Heart right ventricle (tissue), 16 donors: Measurements from ENCODE around the gene NDUFS6. TPM values are rescaled to one million over a fixed set of nuclear protein-coding genes. Genes with fewer than 3 reads are reported as not detected.
A peak's percentile ranks its signal among the peaks of the same experiment; 100 is the strongest.

Experiments
- ATAC-seq, 8 donors: fragments of 200-7000 bp; cut with Tn5 transposase; one replicate each; pipeline ENCODE4 v1.9.1; 2020; ENCODE audit warnings: mild to moderate bottlenecking in 8 of 8, moderate library complexity in 8 of 8, moderate number of reproducible peaks in 1 of 8
- DNase-seq, 2 donors: peaks; one replicate each; pipeline ENCODE4 v3.0.0-alpha.2; 2020
- H3K27ac ChIP-seq, 10 donors: fragments of 200-600 bp; sonication (generic) in 2 of 10; one replicate each; pipeline versions ENCODE4 v1.5.0 to v1.8.0; 2020 to 2022; ENCODE audit warnings: mild to moderate bottlenecking in 3 of 10
- H3K27me3 ChIP-seq, 7 donors: fragments of 200-600 bp; one replicate each; pipeline ENCODE4 v1.8.0; 2021 to 2022; ENCODE audit warnings: mild to moderate bottlenecking in 2 of 7
- H3K36me3 ChIP-seq, 9 donors: fragments of 200-600 bp; sonication (generic) in 1 of 9; one replicate each; pipeline versions ENCODE4 v1.5.0 to v1.8.0; 2020 to 2022; ENCODE audit warnings: mild to moderate bottlenecking in 2 of 9
- H3K4me1 ChIP-seq, 9 donors: fragments of 200-600 bp; sonication (generic) in 1 of 9; one replicate each; pipeline versions ENCODE4 v1.5.0 to v1.8.0; 2020 to 2022; ENCODE audit warnings: mild to moderate bottlenecking in 4 of 9
- H3K4me3 ChIP-seq, 10 donors: fragments of 200-600 bp; sonication (generic) in 2 of 10; one replicate each; pipeline versions ENCODE4 v1.5.0 to v1.8.0; 2020 to 2022; ENCODE audit warnings: mild to moderate bottlenecking in 7 of 10, moderate library complexity in 2 of 10
- H3K9me3 ChIP-seq, 11 donors: fragments of 200-600 bp in 10 of 11; sonication (generic) in 2 of 11; one replicate each; pipeline versions ENCODE4 v1.5.0 to v1.8.0; 2013 to 2022; ENCODE audit warnings: mild to moderate bottlenecking in 2 of 11, control low read depth in 1 of 11, moderate library complexity in 1 of 11
- CTCF ChIP-seq, 9 donors: fragments of 200-600 bp; sonication (generic) in 2 of 9; IDR thresholded peaks; one replicate each; pipeline versions ENCODE4 v1.5.0 to v1.8.0; 2021 to 2022; ENCODE audit warnings: antibody characterized with exemption in 9 of 9, mild to moderate bottlenecking in 5 of 9, moderate library complexity in 1 of 9
- WGBS, 2 donors: extraction: QIAGEN DNeasy Blood & Tissue Kit; methylation state at CpG; one replicate each; pipeline ENCODE4 v1.1.7; 2013; ENCODE audit warnings: inconsistent platforms in 1 of 2; 5-methylcytosine and 5-hydroxymethylcytosine counted together
- intact Hi-C, 10 donors: fragments of 100-400 bp; cut with DNase I; formaldehyde crosslinking; loops; one replicate each; pipeline versions ENCODE4 v1.11.1 to v1.14.2; 2022
- polyA plus RNA-seq, 2 donors: library from polyadenylated mRNA; stranded (reverse); fragments of 200-250 nt; gene quantifications; one replicate each; pipeline ENCODE4 v1.2.3, GENCODE V29; 2013
- total RNA-seq, 10 donors: library from RNA; stranded (reverse); fragmentation: NEBNext Ultra II Directional in 3 of 10; extraction: Animal tissue kit (Norgen Biotek cat#: 25700) in 3 of 10; gene quantifications; one replicate each; pipeline versions ENCODE4 v1.2.1 to v1.2.4, GENCODE V29; 2021 to 2023
- donor health status: Arrhythmogenic right ventricular cardiomyopathy.
- donor health status: ischemic (EF 13 %, LVEDD 7.1; RV severe dilation, severe dysfunction).
- donor health status: healthy with polysubstance abuse.
- donor health status: DM: no; HTN: yes; CAD: no.
- donor health status: DM: no; HTN: no; CAD: no.
- donor health status: ischemic (EF 25% LVEDD 6.9; RV normal size, moderate dysfunction).
- donor health status: ischemic (EF 25% LVEDD 5.7; RV mildly dilated, moderate dysfunction).
- donor health status: healthy.
- donor health status: DM: yes; HTN: yes; CAD: no.
- donor health status: Ischemic cardiomyopathy.
- donor health status: ischemic (EF 35%, LVEDD 5.7; RV mildly dilated, moderate dysfunction).
- donor health status: nonischemic (EF 11% LVEDD 7.7; RV severe dilation, severe dysfunction).
- donor health status: DM: yes; HTN: yes; CAD: no.
- donor health status: PGD.
- donor health status: ischemic (EF 29% LVEDD 5.4; RV normal size, mild dysfunction).
- donor health status: nonischemic (EF 23%, LVEDD 6.1; RV moderate dilation, normal function).

NDUFS6 gene
- total and polyA plus RNA-seq, 12 donors = 60.2 to 198 (median 87.9) TPM

- Histone ChIP-seq H3K36me3 (no peaks in the 10 kb centered on the region), H3K4me3 (no peak overlapping the region), H3K9me3 (no peaks in the 10 kb centered on the region), H3K27ac (no peak overlapping the region), H3K4me1 (no peaks in the 10 kb centered on the region), H3K27me3 (peaks cover 0 to 81% (median 50%) of the 10 kb centered on the region in 7 donors)
- TF ChIP-seq CTCF (IDR thresholded peaks at IDR 0.05) = no peak
- ATAC-seq = no peak
- intact Hi-C loops = no loop called here
- no peak for DNase-seq
- 72 to 82% methylated on average over 8 of the region's 8 CpGs for WGBS, 2 donors
Measured at GRCh38 chr5:1853531-1853930, 52.3 kb downstream of the NDUFS6 start.

DNA sequence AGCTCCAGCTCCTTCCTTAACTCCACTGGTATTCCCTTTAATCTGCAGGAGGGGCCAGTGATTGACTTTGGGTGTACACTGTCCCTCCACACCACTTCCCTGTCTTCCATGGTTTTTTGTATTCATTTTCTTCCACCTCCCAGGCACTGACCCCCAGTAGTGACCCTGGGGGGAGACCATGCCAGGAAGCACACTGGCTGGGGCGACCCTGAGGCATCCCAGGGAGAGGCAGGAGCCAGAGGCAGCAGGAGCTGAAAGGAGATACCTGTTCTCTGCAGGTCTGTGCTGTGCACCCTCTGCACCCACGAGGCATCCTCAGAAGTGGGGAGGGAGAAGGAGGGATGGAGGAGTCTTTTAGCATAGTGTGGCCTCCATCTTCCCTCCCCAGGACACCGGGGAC, 53.9 kb downstream of the NDUFS6 start:
- no peak for TF ChIP-seq CTCF (IDR thresholded peaks at IDR 0.05)

DNA sequence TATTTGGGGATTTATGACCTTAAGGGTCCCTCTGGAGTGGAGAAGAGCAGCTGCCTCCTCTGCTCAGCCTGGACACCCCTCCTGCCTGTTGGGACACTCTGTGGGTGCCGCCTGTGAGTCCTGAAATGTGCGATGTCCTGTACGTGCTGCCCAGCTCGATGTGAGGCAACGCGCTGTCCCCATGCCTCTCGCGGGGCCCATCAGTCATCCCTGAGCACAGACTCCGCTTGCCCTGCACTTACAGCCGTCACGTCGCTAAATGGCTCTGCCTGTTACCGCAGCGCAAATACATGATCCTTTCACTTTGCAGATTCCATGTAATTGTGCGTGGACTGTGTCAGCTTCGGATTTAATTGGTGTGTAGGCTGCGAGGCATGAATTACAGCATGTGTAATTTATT, 54.4 kb downstream of the NDUFS6 start:
- WGBS, 2 donors = 83 to 90% methylated on average over 17 of the region's 17 CpGs
- no peak for TF ChIP-seq CTCF (IDR thresholded peaks at IDR 0.05)
- ATAC-seq = no peak
- Histone ChIP-seq H3K4me1 (peaks cover 0 to 3% (median under 1%) of the 10 kb centered on the region in 9 donors), H3K9me3 (no peaks in the 10 kb centered on the region), H3K27me3 (peaks cover 0 to 61% (median 44%) of the 10 kb centered on the region in 7 donors), H3K27ac (no peak overlapping the region), H3K4me3 (no peak overlapping the region), H3K36me3 (no peaks in the 10 kb centered on the region)
- DNase-seq = no peak
- intact Hi-C loops = no loop called here

More for the DNA sequence above, 53.9 kb downstream of the NDUFS6 start:
- ATAC-seq (no peak), DNase-seq (no peak)
- Histone ChIP-seq H3K4me3 (no peak overlapping the region), H3K36me3 (no peaks in the 10 kb centered on the region), H3K27ac (no peak overlapping the region), H3K4me1 (no peaks in the 10 kb centered on the region), H3K27me3 (peaks cover 0 to 67% (median 46%) of the 10 kb centered on the region in 7 donors), H3K9me3 (no peaks in the 10 kb centered on the region)
- intact Hi-C loops = no loop called here
- WGBS, 2 donors = 53 to 57% methylated on average over 3 of the region's 3 CpGs

GRCh38 chr5:1856596-1857255, 55.5 kb downstream of the NDUFS6 start:
- Histone ChIP-seq H3K4me3 (peak overlapping the region in 2 of 10 donors; percentile 14 to 24), H3K36me3 (no peaks in the 10 kb centered on the region), H3K4me1 (peaks cover 0 to 13% (median 3%) of the 10 kb centered on the region in 9 donors), H3K9me3 (no peaks in the 10 kb centered on the region), H3K27ac (no peak overlapping the region), H3K27me3 (peaks cover 0 to 54% (median 34%) of the 10 kb centered on the region in 7 donors)
- intact Hi-C loops = no loop called here
- WGBS, 2 donors = 75 to 91% methylated on average over 40 to 49 of the region's 49 CpGs
- no peak for DNase-seq
- ATAC-seq = no peak
- TF ChIP-seq CTCF (IDR thresholded peaks at IDR 0.05) = no peak
